Astrocyte (in vitro differentiated cells and primary cell): ENCODE data around the gene XIRP1. TPM values are rescaled to one million over a fixed set of nuclear protein-coding genes. Genes with fewer than 3 reads are reported as not detected.

Experiments used
- DNase-seq: peaks from one replicate; pipeline ENCODE4 v3.0.0-alpha.2; 2010; ENCODE audit warnings: low read depth
- FAIRE-seq: peaks from 2 replicates; lab custom pipeline; 2011; peaks lifted over from hg19 to GRCh38; lab: Jason Lieb, UNC
- H2AFZ ChIP-seq: 2 replicates; pipeline ENCODE4 v1.6.0; 2012; ENCODE audit warnings: low read depth, low read length, inconsistent platforms
- H3K27ac ChIP-seq: 2 replicates; pipeline ENCODE4 v1.5.1; 2011; ENCODE audit warnings: low read depth, low read length, inconsistent platforms
- H3K27me3 ChIP-seq: 2 replicates; pipeline ENCODE4 v1.6.0; 2011; ENCODE audit warnings: low read length, inconsistent platforms; ENCODE audit not compliant: insufficient read depth
- H3K36me3 ChIP-seq: 2 replicates; pipeline ENCODE4 v1.5.1; 2011; ENCODE audit warnings: low read length, inconsistent platforms; ENCODE audit not compliant: insufficient read depth
- H3K4me1 ChIP-seq: 2 replicates; pipeline ENCODE4 v1.5.1; 2011; ENCODE audit warnings: low read length, inconsistent platforms; ENCODE audit not compliant: insufficient read depth
- H3K4me2 ChIP-seq: 2 replicates; pipeline ENCODE4 v1.6.0; 2012; ENCODE audit warnings: low read length, inconsistent platforms
- H3K4me3 ChIP-seq: 2 replicates; pipeline ENCODE4 v1.5.1; 2011; ENCODE audit warnings: low read depth, mild to moderate bottlenecking, low read length, inconsistent platforms; ENCODE audit not compliant: insufficient read depth
- H3K79me2 ChIP-seq: 2 replicates; pipeline ENCODE4 v1.6.0; 2012; ENCODE audit warnings: mild to moderate bottlenecking, low read length, inconsistent platforms; ENCODE audit not compliant: insufficient read depth
- H3K9ac ChIP-seq: 2 replicates; pipeline ENCODE4 v1.6.0; 2012; ENCODE audit warnings: mild to moderate bottlenecking, low read length, inconsistent platforms
- H3K9me3 ChIP-seq: 2 replicates; pipeline ENCODE4 v1.5.1; 2012; ENCODE audit warnings: low read depth, mild to moderate bottlenecking, low read length, inconsistent platforms; ENCODE audit not compliant: insufficient read depth
- H4K20me1 ChIP-seq: 2 replicates; pipeline ENCODE4 v1.6.0; 2012; ENCODE audit warnings: low read length, inconsistent platforms; ENCODE audit not compliant: insufficient read depth
- H3K27ac Mint-ChIP-seq: one replicate; pipeline ENCODE4 v1.8.0; 2021; ENCODE audit warnings: mild to moderate bottlenecking, mixed read lengths; ENCODE audit not compliant: unreplicated experiment
- H3K27me3 Mint-ChIP-seq: one replicate; pipeline ENCODE4 v1.8.0; 2021; ENCODE audit warnings: low read depth, mixed read lengths; ENCODE audit not compliant: unreplicated experiment
- H3K36me3 Mint-ChIP-seq: one replicate; pipeline ENCODE4 v1.8.0; 2021; ENCODE audit warnings: low read depth, mixed read lengths; ENCODE audit not compliant: unreplicated experiment
- H3K4me1 Mint-ChIP-seq: one replicate; pipeline ENCODE4 v1.8.0; 2021; ENCODE audit warnings: low read depth, mixed read lengths; ENCODE audit not compliant: unreplicated experiment
- H3K4me3 Mint-ChIP-seq: one replicate; pipeline ENCODE4 v1.8.0; 2021; ENCODE audit warnings: mild to moderate bottlenecking, moderate library complexity, mixed read lengths; ENCODE audit not compliant: unreplicated experiment
- H3K9me3 Mint-ChIP-seq: one replicate; pipeline ENCODE4 v1.8.0; 2021; ENCODE audit warnings: mild to moderate bottlenecking, mixed read lengths; ENCODE audit not compliant: unreplicated experiment
- CTCF ChIP-seq: IDR thresholded peaks from 2 replicates; pipeline ENCODE4 v1.5.1; 2011; ENCODE audit warnings: low read depth, mild to moderate bottlenecking, inconsistent platforms, low read length, moderate library complexity; ENCODE audit not compliant: insufficient read depth
- EZH2 ChIP-seq: IDR thresholded peaks from 2 replicates; pipeline ENCODE4 v1.6.1; 2012; ENCODE audit warnings: mild to moderate bottlenecking, low read length, inconsistent platforms; ENCODE audit not compliant: insufficient read depth
- total RNA-seq: library from RNA; stranded (reverse); gene quantifications from 2 replicates; pipeline ENCODE4 v1.2.1, GENCODE V29; 2021

XIRP1 gene
- total RNA-seq, 1 donor from 2014 or later: 1.1 TPM

- no peak overlapping the region for H2AFZ ChIP-seq
- H3K4me3 ChIP-seq: no peak overlapping the region
- no peak for DNase-seq
- Mint-ChIP-seq H3K27ac (no peak overlapping the region), H3K4me3 (no peak overlapping the region), H3K27me3 (peaks cover 7% of the 10 kb centered on the region), H3K36me3 (no peaks in the 10 kb centered on the region), H3K4me1 (peaks cover 4% of the 10 kb centered on the region), H3K9me3 (peaks cover 2% of the 10 kb centered on the region)
- no peak overlapping the region for H3K4me2 ChIP-seq
- H3K9ac ChIP-seq: no peak overlapping the region
- no peaks in the 10 kb centered on the region for H4K20me1 ChIP-seq
- no peak overlapping the region for H3K27ac ChIP-seq
- peaks cover 5% of the 10 kb centered on the region for H3K27me3 ChIP-seq
- TF ChIP-seq EZH2 (no peak), CTCF (no peak)
- no peaks in the 10 kb centered on the region for H3K9me3 ChIP-seq
- H3K4me1 ChIP-seq: no peaks in the 10 kb centered on the region
- no peaks in the 10 kb centered on the region for H3K79me2 ChIP-seq
- no peaks in the 10 kb centered on the region for H3K36me3 ChIP-seq
- no peak for FAIRE-seq
These were observed 27.3 kb upstream of the XIRP1 start for GRCh38 chr3:39219702-39220101.

GRCh38 chr3:39216176-39216790 is 23.9 kb upstream of the XIRP1 start:
- no peak for FAIRE-seq
- Histone ChIP-seq H3K27me3 (peaks cover 5% of the 10 kb centered on the region), H2AFZ (no peak overlapping the region), H3K9ac (no peak overlapping the region), H3K36me3 (no peaks in the 10 kb centered on the region), H3K27ac (no peak overlapping the region), H3K79me2 (no peaks in the 10 kb centered on the region), H4K20me1 (no peaks in the 10 kb centered on the region), H3K4me2 (no peak overlapping the region), H3K4me3 (no peak overlapping the region), H3K9me3 (no peaks in the 10 kb centered on the region), H3K4me1 (no peaks in the 10 kb centered on the region)
- no peak for DNase-seq
- Mint-ChIP-seq H3K4me3 (no peak overlapping the region), H3K27me3 (peaks cover 10% of the 10 kb centered on the region), H3K9me3 (no peaks in the 10 kb centered on the region), H3K4me1 (peaks cover 5% of the 10 kb centered on the region), H3K27ac (no peak overlapping the region), H3K36me3 (no peaks in the 10 kb centered on the region)
- TF ChIP-seq EZH2 (no peak), CTCF (no peak)

- no peak overlapping the region for H3K4me3 ChIP-seq
- peaks cover under 1% of the 10 kb centered on the region for H3K27me3 ChIP-seq
- no peak overlapping the region for H3K27ac Mint-ChIP-seq
- no peak overlapping the region for H2AFZ ChIP-seq
- no peaks in the 10 kb centered on the region for H3K36me3 Mint-ChIP-seq
- no peaks in the 10 kb centered on the region for H3K9me3 ChIP-seq
- DNase-seq (no peak), FAIRE-seq (no peak)
- H3K9me3 Mint-ChIP-seq: no peaks in the 10 kb centered on the region
- H3K4me2 ChIP-seq: no peak overlapping the region
- H3K36me3 ChIP-seq: no peaks in the 10 kb centered on the region
- TF ChIP-seq EZH2: no peak
- no peak for TF ChIP-seq CTCF
- no peaks in the 10 kb centered on the region for H4K20me1 ChIP-seq
- no peak overlapping the region for H3K9ac ChIP-seq
- H3K27ac ChIP-seq: no peak overlapping the region
- peaks cover 9% of the 10 kb centered on the region for H3K4me1 Mint-ChIP-seq
- peaks cover 8% of the 10 kb centered on the region for H3K27me3 Mint-ChIP-seq
- no peaks in the 10 kb centered on the region for H3K79me2 ChIP-seq
- no peaks in the 10 kb centered on the region for H3K4me1 ChIP-seq
- no peak overlapping the region for H3K4me3 Mint-ChIP-seq
These were observed 21.2 kb upstream of the XIRP1 start for GRCh38 chr3:39213613-39214012.
